Keratinocyte (primary cell): Measurements from ENCODE around the gene GOLGB1.

Experiments
- CTCF ChIP-seq, 3 experiments: IDR thresholded peaks in 1 of 3; conservative IDR thresholded peaks in 1 of 3; optimal IDR thresholded peaks in 1 of 3; 2 replicates in 2 of 3; 3 replicates in 1 of 3; pipeline versions ENCODE3 to v1.5.1; 2011; ENCODE audit warnings: low read length in 3 of 3, mild to moderate bottlenecking in 3 of 3, moderate library complexity in 2 of 3, control low read depth in 1 of 3, inconsistent platforms in 1 of 3; ENCODE audit not compliant: insufficient read depth in 2 of 3; ENCODE audit errors: extremely low read depth in 1 of 3
- EZH2 ChIP-seq: IDR thresholded peaks from one replicate; pipeline ENCODE4 v1.6.1; 2012; ENCODE audit warnings: inconsistent platforms, mild to moderate bottlenecking, low read length, moderate library complexity

GRCh38 chr3:121621491-121621890 lies 128.1 kb downstream of the GOLGB1 start:
- no peak for TF ChIP-seq CTCF (optimal IDR thresholded peaks at IDR 0.05 in 1 of 3, IDR thresholded peaks at IDR 0.05 in 1 of 3, conservative IDR thresholded peaks at IDR 0.05 in 1 of 3; ENCODE audit: extremely low read depth in 1 of 3, insufficient read depth in 2 of 3, low read length in 3 of 3)
- TF ChIP-seq EZH2, result no peak
